Naive thymus-derived CD4-positive, alpha-beta T cell (primary cell): ENCODE measurements around the gene INPP1. TPM values are rescaled to one million over a fixed set of nuclear protein-coding genes. Genes with fewer than 3 reads are reported as not detected.

Experiments used
- ATAC-seq: fragments of 150-1000 bp; cut with Tn5 transposase; 2 replicates; pipeline ENCODE4 v1.10.0; 2021; ENCODE audit warnings: mild to moderate bottlenecking, moderate library complexity
- CTCF ChIA-PET: fragments of 350-600 bp; sonication (Branson Sonifier 250); formaldehyde crosslinking; loops from one replicate; lab custom pipeline; 2021; ENCODE audit warnings: antibody characterized with exemption; lab: Charles Lee
- POLR2A ChIA-PET: fragments of 350-600 bp; sonication (Branson Sonifier 250); formaldehyde crosslinking; loops from one replicate; lab custom pipeline; 2021; ENCODE audit warnings: antibody characterized with exemption, inconsistent platforms; lab: Charles Lee
- DNase-seq, 9 donors: peaks; one replicate each; pipeline versions ENCODE4 v3.0.0 to v3.0.0-alpha.2; 2020 to 2022; ENCODE audit warnings: mixed read lengths in 1 of 9
- H3K27ac ChIP-seq: one replicate; pipeline ENCODE4 v1.7.0; 2013; ENCODE audit warnings: mild to moderate bottlenecking, low read depth, low read length, moderate library complexity
- H3K27me3 ChIP-seq, 2 donors: one replicate each; pipeline ENCODE4 v1.7.0; 2013; ENCODE audit warnings: low read length in 2 of 2, mild to moderate bottlenecking in 2 of 2, moderate library complexity in 2 of 2; ENCODE audit not compliant: control insufficient read depth in 2 of 2, insufficient read depth in 2 of 2
- H3K36me3 ChIP-seq, 3 experiments: 1 replicate in 2 of 3; 2 replicates in 1 of 3; pipeline ENCODE4 v1.7.0; 2013; ENCODE audit warnings: low read length in 3 of 3, mild to moderate bottlenecking in 3 of 3, moderate library complexity in 1 of 3; ENCODE audit not compliant: insufficient read depth in 3 of 3, control insufficient read depth in 2 of 3
- H3K4me1 ChIP-seq, 2 donors: one replicate each; pipeline ENCODE4 v1.7.0; 2013; ENCODE audit warnings: low read length in 2 of 2, mild to moderate bottlenecking in 2 of 2, moderate library complexity in 1 of 2; ENCODE audit not compliant: control insufficient read depth in 2 of 2, insufficient read depth in 2 of 2
- H3K4me3 ChIP-seq: 2 replicates; pipeline ENCODE4 v1.7.0; 2013; ENCODE audit warnings: mild to moderate bottlenecking, low read length
- H3K9me3 ChIP-seq, 3 experiments: 1 replicate in 2 of 3; 2 replicates in 1 of 3; pipeline ENCODE4 v1.7.0; 2013; ENCODE audit warnings: low read length in 3 of 3; ENCODE audit not compliant: control insufficient read depth in 2 of 3
- H3K27ac Mint-ChIP-seq, 9 donors: one replicate each; pipeline ENCODE4 v1.8.0; 2020 to 2022; ENCODE audit warnings: mixed read lengths in 9 of 9, mild to moderate bottlenecking in 8 of 9, moderate library complexity in 5 of 9, inconsistent platforms in 2 of 9
- H3K27me3 Mint-ChIP-seq, 5 donors: one replicate each; pipeline ENCODE4 v1.8.0; 2021 to 2022; ENCODE audit warnings: mixed read lengths in 5 of 5, mild to moderate bottlenecking in 1 of 5
- H3K36me3 Mint-ChIP-seq, 5 donors: one replicate each; pipeline ENCODE4 v1.8.0; 2020 to 2022; ENCODE audit warnings: mixed read lengths in 5 of 5, mild to moderate bottlenecking in 3 of 5, inconsistent platforms in 1 of 5
- H3K4me1 Mint-ChIP-seq, 7 donors: one replicate each; pipeline ENCODE4 v1.8.0; 2020 to 2022; ENCODE audit warnings: mixed read lengths in 7 of 7, mild to moderate bottlenecking in 3 of 7, inconsistent platforms in 1 of 7
- H3K4me3 Mint-ChIP-seq, 10 donors: one replicate each; pipeline ENCODE4 v1.8.0; 2020 to 2022; ENCODE audit warnings: mild to moderate bottlenecking in 10 of 10, mixed read lengths in 10 of 10, moderate library complexity in 6 of 10, inconsistent platforms in 2 of 10
- H3K9me3 Mint-ChIP-seq, 11 donors: one replicate each; pipeline ENCODE4 v1.8.0; 2020 to 2022; ENCODE audit warnings: mixed read lengths in 11 of 11, mild to moderate bottlenecking in 4 of 11, inconsistent platforms in 1 of 11, moderate library complexity in 1 of 11
- intact Hi-C, 2 donors: fragments of 100-400 bp; cut with micrococcal nuclease; formaldehyde crosslinking; loops; one replicate each; pipeline ENCODE4 v1.15.1; 2023
- polyA plus RNA-seq, 2 donors: library from polyadenylated mRNA; unstranded; fragments of 300-500 nt; fragmentation: Illumina TruSeq; gene quantifications; one replicate each; pipeline ENCODE4 v1.2.3, GENCODE V29; 2021
- total RNA-seq, 6 experiments: library from RNA in 5 of 6; stranded (reverse) in 5 of 6; gene quantifications; 1 replicate in 5 of 6; 2 replicates in 1 of 6; pipeline ENCODE4 v1.2.3 and lab custom pipeline; 2021 to 2026

Gene INPP1
- total and polyA plus RNA-seq, 7 experiments from 2014 or later: 1.2 to 6.7 (median 2.0) TPM

GRCh38 chr2:190415794-190416775 lies 72.7 kb downstream of the INPP1 start:
- H3K9me3 ChIP-seq: no peaks in the 10 kb centered on the region
- DNase-seq: peak in 3 of 9 donors; percentile 30 to 32 (median 31)
- H3K36me3 Mint-ChIP-seq: peaks cover 0 to 31% (median 18%) of the 10 kb centered on the region in 5 donors
- peak overlapping the region; percentile 61 to 93 (median 87) for H3K27ac Mint-ChIP-seq
- H3K27me3 ChIP-seq: no peaks in the 10 kb centered on the region
- intact Hi-C loops: loop anchor here (1.0 to 2.0 kb wide), 3 partner anchors 9 to 29 kb away; no protein-coding TSS in a partner anchor
- H3K4me1 ChIP-seq: peaks cover 24 to 50% of the 10 kb centered on the region in 2 donors
- H3K27ac ChIP-seq: peak overlapping the region; percentile 74
- H3K9me3 Mint-ChIP-seq: peaks cover 0 to 2% (median 0%) of the 10 kb centered on the region in 11 donors
- H3K4me3 ChIP-seq: no peak overlapping the region
- H3K4me3 Mint-ChIP-seq: peak overlapping the region in 9 of 10 donors; percentile 44 to 78 (median 64)
- H3K36me3 ChIP-seq: no peaks in the 10 kb centered on the region
- ChIA-PET POLR2A (interaction anchor here (0.7 to 2.6 kb wide), 6 partner anchors 8 to 232 kb away, joined by 3 to 22 read pairs (median 3); partner anchors contain the start of genes MFSD6, NAB1 and NEMP2), CTCF (interaction anchor here (1.6 kb wide), 1 partner anchor 17 kb away, joined by 3 read pairs; no protein-coding TSS in a partner anchor)
- peaks cover 51 to 97% (median 91%) of the 10 kb centered on the region in 7 donors for H3K4me1 Mint-ChIP-seq
- ATAC-seq: peak; percentile 60
- H3K27me3 Mint-ChIP-seq: no peaks in the 10 kb centered on the region

- peak overlapping the region in 8 of 9 donors; percentile 61 to 93 (median 86) for H3K27ac Mint-ChIP-seq
- intact Hi-C loops: loop anchor here (1.0 to 2.0 kb wide), 2 partner anchors 8 to 16 kb away; no protein-coding TSS in a partner anchor
- H3K36me3 ChIP-seq: no peaks in the 10 kb centered on the region
- peaks cover 18 to 41% of the 10 kb centered on the region in 2 donors for H3K4me1 ChIP-seq
- ChIA-PET CTCF (no interaction called here), POLR2A (interaction anchor here (2.6 kb wide), 1 partner anchor 10 kb away, joined by 22 read pairs; the partner anchor contains the start of gene MFSD6)
- DNase-seq (no peak), ATAC-seq (no peak)
- H3K9me3 ChIP-seq: no peaks in the 10 kb centered on the region
- H3K27me3 Mint-ChIP-seq: no peaks in the 10 kb centered on the region
- peak overlapping the region in 4 of 10 donors; percentile 8 to 55 (median 36) for H3K4me3 Mint-ChIP-seq
- H3K4me3 ChIP-seq: no peak overlapping the region
- H3K27me3 ChIP-seq: no peaks in the 10 kb centered on the region
- peak overlapping the region; percentile 74 for H3K27ac ChIP-seq
- H3K4me1 Mint-ChIP-seq: peaks cover 48 to 97% (median 91%) of the 10 kb centered on the region in 7 donors
- peaks cover 3 to 35% (median 24%) of the 10 kb centered on the region in 5 donors for H3K36me3 Mint-ChIP-seq
- peaks cover 0 to 3% (median 0%) of the 10 kb centered on the region in 11 donors for H3K9me3 Mint-ChIP-seq
Observed at GRCh38 chr2:190417045-190417842, 73.9 kb downstream of the INPP1 start.

- H3K27ac Mint-ChIP-seq: peak overlapping the region in 4 of 9 donors; percentile 1 to 93 (median 52)
- CTCF ChIA-PET: interaction anchor here (1.3 kb wide), 1 partner anchor 98 kb away, joined by 3 read pairs; no protein-coding TSS in a partner anchor
- DNase-seq (no peak), ATAC-seq (no peak)
- Histone ChIP-seq H3K36me3 (no peaks in the 10 kb centered on the region), H3K9me3 (no peaks in the 10 kb centered on the region), H3K27ac (no peak overlapping the region), H3K4me1 (peaks cover 18 to 26% of the 10 kb centered on the region in 2 donors), H3K4me3 (no peak overlapping the region), H3K27me3 (no peaks in the 10 kb centered on the region)
- no peaks in the 10 kb centered on the region for H3K27me3 Mint-ChIP-seq
- peaks cover 3 to 39% (median 32%) of the 10 kb centered on the region in 5 donors for H3K36me3 Mint-ChIP-seq
- H3K4me3 Mint-ChIP-seq: peak overlapping the region in 1 of 10 donors; percentile 53
- intact Hi-C loops: no loop called here
- peaks cover 0 to 3% (median 0%) of the 10 kb centered on the region in 11 donors for H3K9me3 Mint-ChIP-seq
- H3K4me1 Mint-ChIP-seq: peaks cover 43 to 96% (median 90%) of the 10 kb centered on the region in 7 donors
- POLR2A ChIA-PET: interaction anchor here (0.6 to 1.9 kb wide), 3 partner anchors 11 to 102 kb away, joined by 3 to 8 read pairs (median 6); no protein-coding TSS in a partner anchor
Observed at GRCh38 chr2:190418727-190419126, 75.3 kb downstream of the INPP1 start.

- Histone ChIP-seq H3K4me1 (peaks cover 18% of the 10 kb centered on the region in 2 donors), H3K4me3 (no peak overlapping the region), H3K9me3 (no peaks in the 10 kb centered on the region), H3K27ac (no peak overlapping the region), H3K36me3 (no peaks in the 10 kb centered on the region), H3K27me3 (no peaks in the 10 kb centered on the region)
- ATAC-seq (no peak), DNase-seq (no peak)
- Mint-ChIP-seq H3K4me3 (no peak overlapping the region), H3K27ac (peak overlapping the region in 2 of 9 donors; percentile 17 to 45), H3K4me1 (peaks cover 44 to 96% (median 93%) of the 10 kb centered on the region in 7 donors), H3K27me3 (no peaks in the 10 kb centered on the region), H3K36me3 (peaks cover 3 to 47% (median 36%) of the 10 kb centered on the region in 5 donors), H3K9me3 (peaks cover 0 to 3% (median 0%) of the 10 kb centered on the region in 11 donors)
- intact Hi-C loops: no loop called here
- POLR2A ChIA-PET: no interaction called here
- CTCF ChIA-PET: no interaction called here
Observed at GRCh38 chr2:190420801-190421200, 77.4 kb downstream of the INPP1 start.

Other genes starting within 250 kb of the INPP1 start
- gene HIBCH, start 23.8 kb upstream of the INPP1 start, total RNA-seq: 10 to 100 TPM; 11.3 to 25.0 (median 21.6) TPM
- gene HIBCH, start 23.8 kb upstream of the INPP1 start, polyA plus RNA-seq: 10 to 100 TPM; 23.9 to 25.1 TPM
- 10 to 100 TPM; 35.8 to 49.3 (median 44.7) TPM for gene MFSD6, start 64.8 kb downstream of the INPP1 start, total RNA-seq
- 10 to 100 TPM; 16.5 to 19.7 TPM for gene MFSD6, start 64.8 kb downstream of the INPP1 start, polyA plus RNA-seq
- 10 to 100 TPM; 11.1 to 30.8 (median 18.4) TPM for gene NEMP2, start 191.1 kb downstream of the INPP1 start, total RNA-seq
- 10 to 100 TPM; 10.0 to 13.4 TPM for gene NEMP2, start 191.1 kb downstream of the INPP1 start, polyA plus RNA-seq